ENCODE measurements around the gene TBKBP1.

The TBKBP1 gene

DNA sequence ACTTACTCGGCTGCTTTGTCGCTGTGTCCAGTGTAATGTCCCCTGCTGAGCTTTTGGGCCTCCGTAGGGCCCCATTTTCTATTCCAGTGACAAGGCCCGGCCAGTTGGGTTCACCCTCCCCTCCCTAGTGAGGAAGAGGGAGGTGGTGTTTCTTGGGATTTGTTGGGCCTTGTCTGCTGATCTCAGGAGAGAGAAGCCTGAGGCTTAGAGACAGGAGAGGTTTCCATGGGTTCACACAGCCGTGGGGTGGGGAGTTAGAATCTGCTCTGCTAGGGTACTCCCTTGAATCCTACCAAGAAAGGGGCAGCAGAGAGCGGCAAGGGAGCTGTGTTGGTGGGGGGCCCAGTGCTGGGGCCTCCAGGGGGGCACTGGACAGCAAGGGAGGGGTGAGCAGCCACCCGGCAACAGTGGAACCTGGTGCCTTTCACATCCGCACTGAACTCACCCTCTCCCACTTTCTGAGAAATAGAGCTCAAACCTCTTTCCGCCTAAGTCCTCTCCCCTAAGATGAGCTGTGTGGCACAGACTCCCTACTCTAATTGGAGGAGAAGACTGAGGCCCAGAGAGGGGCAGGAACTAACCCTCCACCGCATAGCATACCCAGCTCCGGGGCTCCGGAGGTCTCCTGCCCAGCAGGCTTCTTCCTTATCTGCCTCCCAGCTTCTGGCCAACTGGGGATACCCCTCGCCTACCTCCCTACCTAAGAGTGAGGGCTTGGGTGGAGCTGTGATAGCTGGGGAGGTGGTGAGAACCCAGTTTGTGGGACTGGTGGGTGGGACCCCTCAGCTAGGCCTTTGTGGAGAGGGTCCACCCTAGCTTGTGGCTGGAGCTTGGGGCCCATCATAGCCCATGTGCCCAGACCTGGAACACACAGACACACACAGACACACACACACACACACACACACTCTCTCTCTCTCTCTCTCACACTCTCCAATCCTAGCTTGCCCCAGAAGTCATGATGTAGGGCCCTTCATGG lies 6.8 kb downstream of the TBKBP1 start:
- no peak for DNase-seq

DNA sequence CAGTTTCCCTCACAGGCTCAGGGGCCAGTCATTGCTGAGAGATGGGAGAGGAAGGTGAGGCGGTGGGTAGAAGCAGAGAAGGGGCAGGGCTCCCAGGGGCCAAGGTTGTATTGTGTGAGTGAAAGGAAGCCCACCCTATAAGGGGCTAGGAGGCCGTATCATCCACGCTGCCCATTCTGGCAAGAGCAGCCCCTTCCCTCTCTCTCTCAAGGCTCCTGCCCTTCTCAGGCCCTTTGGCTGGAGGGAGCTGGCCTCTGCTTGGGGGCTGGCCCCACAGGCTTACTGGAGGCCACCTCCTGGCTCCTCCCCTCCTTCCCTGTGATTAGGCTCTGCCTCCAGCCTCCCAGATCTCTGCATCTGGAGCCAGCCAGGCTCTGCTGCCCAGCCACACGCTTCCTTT lies 7.6 kb downstream of the TBKBP1 start:
- no peak for DNase-seq

DNA sequence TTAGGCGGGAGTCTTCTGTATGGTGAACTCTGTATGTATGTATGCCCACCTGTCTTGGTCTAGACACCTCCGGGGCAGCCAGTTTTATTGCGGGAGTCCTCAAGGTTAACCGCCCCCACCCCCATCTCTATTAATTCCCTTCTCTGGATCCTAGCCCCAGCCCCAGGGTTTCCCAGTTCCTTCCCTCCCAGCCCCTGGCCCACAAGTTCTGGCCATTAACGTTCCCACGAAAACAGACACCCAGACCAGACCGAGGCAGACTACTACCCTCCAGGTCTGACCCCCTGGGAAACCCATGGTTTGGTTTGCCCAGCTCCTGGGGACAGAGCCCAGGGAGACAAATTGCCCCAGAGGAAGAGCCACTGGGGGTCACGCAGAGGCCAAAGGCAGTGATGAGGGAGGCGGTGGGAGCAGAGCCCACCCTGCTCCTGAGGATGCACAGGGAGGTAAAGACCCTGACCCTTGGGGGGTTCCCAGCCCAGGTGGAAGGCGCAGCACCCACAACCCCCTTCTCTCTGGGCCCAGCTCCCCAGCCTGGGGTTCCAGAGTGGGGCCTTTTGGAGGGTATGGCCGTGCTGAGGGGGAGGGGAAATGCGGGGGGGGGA lies 8.5 kb downstream of the TBKBP1 start:
- no peak for DNase-seq

DNA sequence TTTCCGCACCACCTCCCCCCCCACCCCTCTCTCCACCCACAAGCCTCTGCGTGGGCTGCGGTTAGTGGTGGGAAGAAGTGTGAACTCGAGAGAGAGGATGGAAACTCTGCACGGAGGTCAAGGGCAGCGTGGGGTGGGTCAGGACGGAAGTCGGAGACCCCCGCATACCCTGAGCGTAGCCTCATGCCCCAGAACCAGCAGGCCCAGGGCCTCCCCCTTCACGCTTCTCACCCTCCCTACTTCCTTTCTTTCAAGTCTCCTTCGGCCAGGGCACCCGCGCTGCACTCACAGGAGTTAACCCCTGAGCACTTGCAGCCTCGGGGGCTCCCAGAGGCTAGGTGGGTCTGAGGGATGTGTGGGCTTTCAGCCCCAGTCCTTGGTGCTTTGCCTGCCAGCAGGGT lies 9.2 kb downstream of the TBKBP1 start:
- DNase-seq = no peak

DNA sequence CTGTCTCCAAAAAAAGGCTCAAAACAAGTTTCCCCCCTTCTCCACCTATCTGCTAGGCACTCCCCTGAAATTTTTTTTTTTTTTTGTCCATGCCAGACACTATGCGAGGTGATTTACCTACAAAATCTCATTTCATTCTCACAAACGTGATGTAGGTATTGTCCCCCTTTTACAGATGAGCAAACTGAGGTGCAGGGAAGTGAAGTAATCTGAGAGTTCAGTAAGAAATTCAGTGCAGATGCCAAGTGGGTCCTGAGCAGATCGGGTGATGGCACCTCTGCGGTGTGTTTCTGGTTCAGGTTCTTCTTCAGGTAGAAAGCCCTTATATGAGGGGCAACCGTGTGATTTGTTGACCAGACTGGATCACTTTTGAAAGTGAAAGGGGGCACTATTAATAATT lies 9.7 kb downstream of the TBKBP1 start:
- no peak for DNase-seq

DNA sequence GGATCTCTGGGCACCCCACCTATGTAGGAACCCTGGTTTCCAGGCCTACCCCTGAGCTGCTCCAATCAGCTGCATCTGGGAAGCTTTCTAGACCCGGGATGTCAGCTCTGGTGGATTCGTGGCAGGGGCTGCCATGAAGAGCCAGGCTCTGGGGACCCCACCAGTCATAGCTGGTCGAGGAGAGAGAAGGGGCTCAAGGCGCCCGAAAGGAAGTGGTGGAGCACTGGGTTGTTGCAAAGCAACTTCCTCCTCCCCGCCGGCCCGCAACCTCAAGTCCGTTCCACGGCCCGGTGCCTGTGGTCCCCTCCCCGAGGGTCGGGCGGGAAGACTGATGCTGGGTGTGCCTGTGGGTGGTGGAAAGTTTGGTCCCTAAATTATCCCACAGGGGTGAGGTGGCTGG lies 10.2 kb downstream of the TBKBP1 start:
- DNase-seq = no peak

DNA sequence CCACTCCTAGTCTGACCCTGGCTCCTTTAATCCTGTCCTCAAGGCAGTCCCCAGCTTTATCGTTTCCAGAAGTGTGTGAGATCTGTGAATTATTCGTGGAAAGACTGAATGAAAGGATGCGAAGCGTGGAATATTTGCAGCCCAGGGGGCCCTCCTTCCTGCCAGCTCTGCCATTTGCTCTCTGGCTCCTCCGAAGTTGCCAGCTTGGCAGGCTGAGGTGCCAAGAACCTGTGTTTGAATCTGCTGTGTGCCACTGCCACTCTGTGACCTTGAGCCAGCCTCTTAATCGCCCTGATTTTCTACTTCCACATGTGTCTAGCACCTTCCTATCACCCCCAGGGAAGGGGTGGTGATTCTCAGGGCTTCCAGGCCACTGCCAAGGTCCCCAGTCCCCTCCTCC lies 10.8 kb downstream of the TBKBP1 start:
- DNase-seq = no peak

DNA sequence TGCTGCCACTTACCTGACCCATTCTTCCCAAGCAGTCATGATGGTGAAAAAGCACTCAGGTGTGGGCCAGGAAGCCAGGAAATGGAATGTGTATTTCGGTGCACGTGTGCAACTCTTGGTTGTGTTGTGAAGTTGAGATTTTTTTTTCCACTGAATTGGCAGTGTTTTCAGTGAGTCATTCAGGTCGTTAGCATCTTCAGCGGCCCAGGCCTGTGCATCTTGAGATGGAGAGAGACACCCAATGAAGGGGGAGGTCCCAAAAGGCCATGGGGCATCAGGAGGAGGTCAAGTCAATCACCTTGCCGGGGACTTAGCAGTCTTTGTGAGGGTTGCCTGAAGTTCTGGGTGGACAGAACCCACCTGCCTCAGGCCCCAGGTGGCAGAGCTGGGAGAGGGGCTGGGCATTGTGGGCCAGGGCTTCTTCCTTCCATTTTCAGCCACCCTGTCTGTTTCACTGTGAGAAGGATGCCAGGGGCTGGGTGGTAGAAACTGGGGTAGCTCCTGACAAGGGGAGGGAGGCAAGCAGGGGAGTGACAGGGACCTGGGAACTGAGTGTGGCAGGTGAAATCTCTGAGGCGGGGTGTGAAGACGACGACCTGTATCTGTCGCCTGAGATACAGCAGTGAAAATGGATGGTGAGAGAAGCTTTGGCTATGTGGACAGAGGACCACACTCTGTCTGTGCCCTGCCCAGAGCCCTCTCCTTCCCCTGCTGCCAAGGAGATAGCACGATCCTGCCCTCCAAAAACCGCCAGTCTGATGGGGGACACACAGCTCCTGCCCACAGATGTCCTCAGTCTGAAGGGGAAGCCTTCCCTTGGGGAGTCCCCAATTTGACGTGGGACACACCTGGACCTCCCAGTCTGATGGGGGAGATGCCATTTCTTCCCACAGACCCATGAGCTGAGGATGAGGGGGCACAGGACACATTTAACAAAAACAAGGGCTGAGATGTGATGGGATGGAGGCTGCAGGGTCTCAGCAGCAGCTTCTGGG lies 11.9 kb downstream of the TBKBP1 start:
- no peak for DNase-seq

DNA sequence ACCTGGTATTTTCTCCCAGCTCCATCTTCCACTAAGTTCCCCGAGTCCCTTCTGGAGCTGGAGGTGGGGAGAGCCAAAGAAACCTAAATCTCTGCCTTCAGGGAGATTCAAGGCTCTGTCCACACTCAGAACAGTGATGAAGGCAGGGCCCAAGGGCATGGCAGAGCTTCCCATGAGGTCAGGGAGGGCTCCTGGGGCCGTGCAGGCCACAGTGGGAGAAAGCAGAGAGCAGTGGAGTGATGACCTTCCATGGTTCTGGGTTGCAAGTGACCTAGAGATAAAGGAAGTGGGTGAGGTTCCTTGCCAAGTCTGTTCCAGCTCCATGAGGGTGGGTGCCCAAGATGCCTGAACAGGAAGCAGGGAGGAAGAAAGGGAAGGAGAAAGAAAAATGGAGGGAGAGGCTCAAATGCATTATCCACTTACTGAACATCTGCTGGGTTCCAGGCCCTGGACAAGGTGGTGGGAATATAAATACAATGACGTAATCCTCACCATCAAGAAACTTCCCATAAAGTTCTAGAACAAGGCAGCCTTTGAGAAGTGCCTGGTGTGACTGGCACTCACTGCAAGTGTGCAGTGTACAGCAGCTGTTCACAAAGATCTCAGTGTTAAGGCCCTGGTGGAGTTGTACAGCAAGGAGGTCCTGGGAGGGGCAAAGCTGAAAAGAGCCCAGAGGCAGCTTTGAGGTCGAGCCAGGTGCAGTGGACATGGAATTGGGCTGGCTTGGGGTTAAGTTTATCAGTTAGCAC lies 13.3 kb downstream of the TBKBP1 start:
- DNase-seq = no peak

DNA sequence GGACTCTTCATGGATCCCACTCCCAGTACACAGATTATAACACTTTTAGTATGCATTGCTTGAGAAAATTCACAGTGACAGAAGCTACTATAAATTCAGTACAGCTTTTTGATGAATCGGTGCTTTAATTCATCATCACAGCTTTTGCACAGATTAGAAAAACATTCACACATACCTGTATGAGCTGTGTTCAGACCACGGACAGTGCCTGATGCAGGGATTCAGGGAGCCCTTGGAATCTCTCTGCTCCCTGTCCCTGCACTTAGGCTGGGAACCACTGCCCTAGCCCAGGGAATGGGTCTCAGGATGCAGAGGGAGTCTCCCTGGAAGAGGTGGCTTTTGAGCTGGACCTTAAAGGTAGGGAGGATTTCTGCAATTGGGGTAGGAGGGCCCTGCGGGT lies 13.9 kb downstream of the TBKBP1 start:
- no peak for DNase-seq

DNA sequence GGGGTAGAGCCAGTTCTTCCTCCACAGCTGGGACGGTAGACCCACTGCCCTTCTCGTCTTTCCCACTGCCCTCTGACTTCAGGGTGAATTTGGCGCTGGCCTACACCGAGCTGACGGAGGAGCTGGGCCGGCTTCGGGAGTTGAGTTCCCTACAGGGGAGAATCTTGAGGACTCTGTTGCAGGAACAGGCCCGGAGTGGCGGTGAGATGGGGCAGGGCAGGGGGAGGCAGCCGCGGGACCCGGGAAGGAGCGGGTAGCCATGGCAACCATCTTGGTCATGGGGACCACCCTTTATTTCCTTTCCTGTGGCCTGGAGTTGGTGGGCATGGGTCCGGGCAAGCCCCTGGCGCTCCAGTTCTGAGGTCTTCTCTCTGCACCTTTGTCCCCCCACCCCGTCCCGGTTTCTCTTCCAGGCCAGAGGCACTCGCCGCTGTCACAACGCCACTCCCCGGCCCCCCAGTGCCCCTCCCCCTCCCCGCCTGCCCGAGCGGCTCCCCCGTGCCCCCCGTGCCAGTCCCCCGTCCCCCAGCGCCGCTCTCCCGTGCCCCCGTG lies 14.4 kb downstream of the TBKBP1 start:
- no peak for DNase-seq

DNA sequence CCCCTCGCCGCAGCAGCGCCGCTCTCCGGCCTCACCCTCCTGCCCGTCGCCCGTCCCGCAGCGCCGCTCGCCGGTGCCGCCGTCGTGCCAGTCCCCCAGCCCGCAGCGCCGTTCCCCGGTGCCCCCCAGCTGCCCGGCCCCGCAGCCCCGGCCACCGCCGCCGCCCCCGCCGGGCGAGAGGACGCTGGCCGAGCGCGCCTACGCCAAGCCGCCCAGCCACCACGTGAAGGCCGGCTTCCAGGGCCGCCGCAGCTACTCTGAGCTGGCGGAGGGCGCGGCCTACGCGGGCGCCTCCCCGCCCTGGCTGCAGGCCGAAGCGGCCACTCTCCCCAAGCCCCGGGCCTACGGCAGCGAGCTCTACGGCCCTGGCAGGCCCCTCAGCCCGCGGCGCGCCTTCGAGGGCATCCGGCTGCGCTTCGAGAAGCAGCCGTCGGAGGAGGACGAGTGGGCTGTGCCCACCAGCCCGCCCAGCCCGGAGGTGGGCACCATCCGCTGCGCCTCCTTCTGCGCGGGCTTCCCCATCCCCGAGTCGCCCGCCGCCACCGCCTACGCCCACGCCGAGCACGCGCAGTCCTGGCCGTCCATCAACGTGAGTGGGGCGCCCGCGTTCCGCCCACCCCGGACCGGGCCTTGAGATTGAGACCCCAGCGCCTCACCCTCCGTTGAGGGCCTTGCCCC lies 15.0 kb downstream of the TBKBP1 start:
- DNase-seq = no peak

DNA sequence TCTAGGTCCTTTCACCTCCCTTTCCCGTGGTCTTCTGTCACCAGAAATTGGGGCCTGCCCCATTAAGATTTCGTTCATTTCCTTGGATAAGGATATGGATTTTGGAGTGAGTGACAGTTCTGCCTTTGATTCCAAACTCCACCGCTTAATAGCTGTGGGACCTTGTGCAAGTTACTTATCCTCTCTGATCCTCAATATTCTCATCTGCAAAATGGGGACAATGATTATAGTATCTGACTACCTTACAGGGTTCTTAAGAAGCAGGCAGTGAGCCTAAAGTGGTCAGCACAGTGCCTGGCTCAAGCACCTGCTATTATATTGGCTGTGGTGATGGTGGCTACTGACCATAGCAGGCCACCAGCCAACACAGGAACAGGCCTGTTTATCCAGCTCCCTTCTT lies 15.6 kb downstream of the TBKBP1 start:
- no peak for DNase-seq

DNA sequence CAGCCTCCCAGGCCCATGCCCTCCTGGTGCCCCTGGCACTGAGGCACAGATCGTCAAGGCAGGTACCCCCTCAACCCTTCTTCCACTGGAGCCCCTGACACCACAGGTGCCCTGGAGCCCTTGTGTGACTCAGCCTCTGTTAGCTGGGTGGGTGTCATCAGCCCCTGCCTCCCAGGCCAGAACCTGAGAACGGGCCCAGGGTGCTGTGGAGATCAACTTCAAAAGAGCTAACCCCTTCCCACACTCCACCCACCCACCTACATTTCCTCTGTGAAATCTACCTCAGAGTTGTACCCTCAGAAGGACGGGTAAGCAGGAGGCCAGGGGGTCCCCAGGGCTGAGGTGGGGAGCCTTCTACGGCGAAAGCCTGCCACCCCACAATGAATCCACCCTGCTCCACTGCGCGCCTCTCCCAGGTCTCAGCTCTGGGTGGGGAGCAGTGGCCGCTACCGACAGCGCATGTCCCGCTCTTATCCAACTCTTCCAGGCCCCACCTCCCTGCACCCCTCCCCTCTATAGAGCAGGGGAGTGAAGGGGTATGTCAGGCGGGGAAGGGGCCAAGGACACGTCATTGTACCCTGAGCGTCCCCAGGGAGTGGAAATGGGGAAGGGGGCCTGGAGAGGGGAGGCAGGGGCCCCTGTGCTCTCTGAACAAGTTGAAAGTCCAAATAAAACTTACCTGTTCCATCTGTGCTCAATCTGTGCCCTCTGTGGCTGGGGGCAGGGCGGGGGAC lies 17.6 kb downstream of the TBKBP1 start:
- no peak for DNase-seq

DNA sequence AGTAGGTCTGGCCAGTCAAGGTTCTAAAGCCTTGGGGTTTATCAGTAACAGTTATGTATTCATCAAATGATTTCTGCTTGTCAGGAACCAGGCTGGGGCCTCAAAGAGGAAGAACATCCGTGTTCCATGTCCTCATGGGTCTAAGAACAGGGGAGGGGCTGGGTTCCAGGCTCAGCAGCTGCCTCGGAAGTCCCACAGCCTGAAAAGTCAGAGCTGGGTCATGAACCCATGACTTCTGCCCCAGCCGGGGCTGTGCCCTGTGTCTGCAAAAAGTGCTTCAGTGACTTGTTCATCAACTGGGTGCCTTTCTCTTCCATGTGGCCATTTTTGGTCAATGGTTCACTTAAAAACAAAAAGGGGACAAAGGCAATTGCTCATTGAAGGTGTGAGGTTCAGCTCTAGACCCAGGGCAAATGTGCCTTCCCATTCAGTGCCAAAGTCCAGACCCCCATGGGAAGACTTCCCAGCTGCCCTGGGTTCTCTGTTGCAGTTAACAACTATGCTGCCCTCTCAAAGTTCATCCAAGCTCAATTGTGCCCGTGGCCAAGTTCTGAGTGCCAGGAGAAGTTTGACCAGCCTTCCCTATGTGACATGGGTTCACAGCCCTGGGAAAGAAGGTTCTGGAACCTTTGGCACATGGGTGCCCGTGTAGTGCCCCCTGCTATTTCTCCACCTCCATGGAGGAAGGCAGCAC lies 18.5 kb downstream of the TBKBP1 start:
- DNase-seq = no peak

DNA sequence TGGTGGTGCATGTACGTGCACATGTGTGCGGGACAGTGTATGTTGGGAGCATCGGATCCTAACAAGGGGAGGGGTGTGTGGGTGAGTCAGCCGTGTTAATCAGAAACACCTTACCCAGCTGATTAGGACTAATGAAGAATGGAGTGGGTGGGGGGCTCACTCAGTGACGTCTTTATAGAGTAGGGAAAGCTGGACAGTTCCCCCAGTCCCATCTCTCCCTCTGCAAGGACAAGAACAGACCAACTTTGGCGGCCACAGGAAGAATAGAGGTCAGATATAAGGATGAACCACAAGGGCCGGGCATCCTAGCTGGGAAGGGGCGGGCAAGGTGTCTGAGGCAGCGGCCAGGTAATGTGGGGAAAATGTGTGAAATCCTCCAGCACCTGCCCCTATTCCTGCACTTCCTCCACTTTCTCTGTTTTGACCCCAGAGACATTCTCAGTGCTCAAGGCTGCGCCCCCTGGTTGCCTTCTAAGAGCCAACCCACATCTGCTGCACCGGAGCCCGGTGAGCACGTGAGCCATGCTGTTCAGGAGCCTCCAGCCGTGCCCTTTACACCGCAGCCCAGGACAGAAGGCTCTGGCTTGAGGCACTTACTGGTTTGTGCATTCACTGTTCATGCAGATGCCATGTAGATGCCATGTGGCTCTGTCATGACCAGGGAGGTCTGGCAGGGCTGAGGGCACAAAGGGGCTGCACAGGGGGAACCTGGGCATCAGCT lies 20.2 kb downstream of the TBKBP1 start:
- DNase-seq = no peak

DNA sequence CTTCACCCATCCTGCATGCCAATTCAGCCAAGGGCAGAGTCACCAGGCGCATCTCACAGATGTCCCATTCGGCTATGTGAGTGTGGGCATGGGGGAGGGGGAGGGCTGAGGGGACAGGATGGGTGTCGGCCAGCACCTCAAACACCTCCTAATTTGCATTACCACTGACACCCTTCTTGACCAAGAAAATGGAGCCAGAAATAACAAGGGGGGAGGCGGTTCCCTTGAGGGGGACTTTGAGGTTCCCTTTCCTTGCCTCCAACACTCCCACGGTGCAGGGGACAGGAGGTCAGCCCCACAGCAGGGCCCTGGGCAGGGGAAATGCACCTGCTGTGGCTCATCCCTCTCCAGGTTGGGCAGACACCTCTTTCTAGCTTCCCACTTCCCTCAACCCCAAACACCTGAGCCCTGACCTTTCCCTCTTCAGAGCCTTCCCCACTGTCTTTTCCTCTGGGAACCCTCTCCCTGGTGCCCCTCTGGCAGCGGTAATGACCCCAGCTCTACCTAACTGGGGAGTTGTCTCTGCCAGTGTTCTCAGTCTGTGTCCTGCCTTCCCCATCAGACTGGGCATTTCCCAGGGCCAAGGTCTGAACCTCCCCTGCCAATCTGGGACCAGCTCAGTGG lies 20.9 kb downstream of the TBKBP1 start:
- no peak for DNase-seq

DNA sequence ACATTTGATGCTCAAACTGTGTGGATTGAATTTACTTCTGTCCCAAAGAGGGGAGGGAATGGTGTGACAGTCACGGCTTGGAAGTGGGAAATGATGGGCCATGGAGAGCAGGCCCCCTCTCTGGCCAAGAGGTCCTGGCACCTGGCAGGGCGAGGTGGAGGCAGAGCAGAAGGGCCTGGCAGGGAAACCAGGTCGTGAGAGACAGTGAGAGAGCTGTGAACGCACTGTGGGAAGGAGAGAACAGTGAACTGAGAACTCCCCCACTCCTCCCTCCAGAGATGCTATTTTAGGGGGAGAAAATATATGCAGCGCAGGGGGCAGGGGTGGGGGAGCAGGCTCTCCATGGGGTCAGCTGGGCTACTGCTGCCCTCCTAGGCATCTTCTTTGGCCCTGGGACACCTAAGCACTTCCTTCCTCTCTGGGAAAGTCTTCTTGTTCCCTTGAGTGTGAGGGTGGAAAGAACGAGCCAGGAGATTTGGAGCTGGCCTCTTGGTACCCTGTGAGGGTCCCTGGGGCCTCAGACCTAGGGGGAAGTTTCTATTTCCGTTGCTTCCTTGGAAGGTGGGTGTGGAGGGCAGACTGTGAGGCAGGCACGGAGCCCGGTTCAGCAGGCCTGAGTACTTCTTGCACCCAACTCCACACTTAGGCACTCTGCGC lies 21.8 kb downstream of the TBKBP1 start:
- DNase-seq = no peak
